ENCODE data around the gene CHST8.

CHST8 gene

GRCh38 chr19:33686262-33686661 lies 64.5 kb downstream of the CHST8 start:
- Histone ChIP-seq H2AFZ (ENCODE audit: low read depth, low read length) (no peak overlapping the region), H3K79me1 (replicated peaks; ENCODE audit: low read length, poor library complexity, severe bottlenecking) (no peaks in the 10 kb centered on the region), H4K8ac (ENCODE audit: low read length) (no peak overlapping the region)

GRCh38 chr19:33686687-33687480 lies 65.1 kb downstream of the CHST8 start:
- H2BK12ac ChIP-seq (ENCODE audit: low read length in 2 of 2) = no peak overlapping the region
- no peak overlapping the region for H3K23ac ChIP-seq (ENCODE audit: low read length in 2 of 2)
- H3K27me3 ChIP-seq (ENCODE audit: control insufficient read depth in 1 of 2, insufficient read depth in 1 of 2, low read length in 2 of 2) = peaks cover 16 to 52% of the 10 kb centered on the region in 2 experiments
- H3K4me1 ChIP-seq (ENCODE audit: control insufficient read depth, insufficient read depth, low read depth, low read length) = no peaks in the 10 kb centered on the region
- H2BK5ac ChIP-seq (ENCODE audit: low read depth, low read length, poor library complexity, severe bottlenecking) = no peak overlapping the region
- H2BK120ac ChIP-seq (ENCODE audit: low read depth, low read length) = no peak overlapping the region
- H3K14ac ChIP-seq (ENCODE audit: low read length in 2 of 2) = no peak overlapping the region
- H3K79me1 ChIP-seq (replicated peaks; ENCODE audit: low read length, poor library complexity, severe bottlenecking) = no peaks in the 10 kb centered on the region
- 76% methylated on average over 24 of the region's 24 CpGs for WGBS
- H3K4ac ChIP-seq (ENCODE audit: low read depth in 1 of 2, low read length in 2 of 2) = no peak overlapping the region
- no peak overlapping the region for H3K9ac ChIP-seq (ENCODE audit: low read length)
- no peak overlapping the region for H2AFZ ChIP-seq (ENCODE audit: low read depth, low read length)
- no peak overlapping the region for H2BK15ac ChIP-seq (ENCODE audit: low read depth, poor library complexity, severe bottlenecking)
- H3K4me2 ChIP-seq (ENCODE audit: low read length, poor library complexity, severe bottlenecking) = no peak overlapping the region
- no peak for DNase-seq
- no peak overlapping the region for H3K27ac ChIP-seq (ENCODE audit: low read length, poor library complexity, severe bottlenecking)
- H4K91ac ChIP-seq (ENCODE audit: low read length) = no peak overlapping the region
- H3K36me3 ChIP-seq (ENCODE audit: control insufficient read depth in 1 of 2, insufficient read depth in 2 of 2, low read depth in 1 of 2, low read length in 2 of 2) = no peaks in the 10 kb centered on the region
- no peak overlapping the region for H2AK5ac ChIP-seq (ENCODE audit: low read length, severe bottlenecking)
- H3K18ac ChIP-seq (ENCODE audit: low read depth in 1 of 2, low read length in 2 of 2) = no peak overlapping the region
- no peak overlapping the region for H4K8ac ChIP-seq (ENCODE audit: low read length)
- H3K9me3 ChIP-seq (ENCODE audit: control insufficient read depth, low read length) = no peaks in the 10 kb centered on the region
- no peak overlapping the region for H3K4me3 ChIP-seq (ENCODE audit: insufficient read depth in 1 of 2, low read depth in 1 of 2, low read length in 2 of 2)

More at GRCh38 chr19:33686262-33686661, 64.5 kb downstream of the CHST8 start:
- Histone ChIP-seq H3K4me2 (ENCODE audit: low read length, poor library complexity, severe bottlenecking) (no peak overlapping the region), H3K14ac (ENCODE audit: low read length in 2 of 2) (no peak overlapping the region), H3K9me3 (ENCODE audit: control insufficient read depth, low read length) (no peaks in the 10 kb centered on the region), H3K36me3 (ENCODE audit: control insufficient read depth in 1 of 2, insufficient read depth in 2 of 2, low read depth in 1 of 2, low read length in 2 of 2) (no peaks in the 10 kb centered on the region), H2BK15ac (ENCODE audit: low read depth, poor library complexity, severe bottlenecking) (no peak overlapping the region), H3K4ac (ENCODE audit: low read depth in 1 of 2, low read length in 2 of 2) (no peak overlapping the region), H3K9ac (ENCODE audit: low read length) (no peak overlapping the region), H3K4me1 (ENCODE audit: control insufficient read depth, insufficient read depth, low read depth, low read length) (no peaks in the 10 kb centered on the region), H2BK12ac (ENCODE audit: low read length in 2 of 2) (no peak overlapping the region), H3K23ac (ENCODE audit: low read length in 2 of 2) (no peak overlapping the region), H4K91ac (ENCODE audit: low read length) (no peak overlapping the region), H3K27ac (ENCODE audit: low read length, poor library complexity, severe bottlenecking) (no peak overlapping the region), H3K4me3 (ENCODE audit: insufficient read depth in 1 of 2, low read depth in 1 of 2, low read length in 2 of 2) (no peak overlapping the region), H2BK120ac (ENCODE audit: low read depth, low read length) (no peak overlapping the region), H3K18ac (ENCODE audit: low read depth in 1 of 2, low read length in 2 of 2) (no peak overlapping the region), H2BK5ac (ENCODE audit: low read depth, low read length, poor library complexity, severe bottlenecking) (no peak overlapping the region), H3K27me3 (ENCODE audit: control insufficient read depth in 1 of 2, insufficient read depth in 1 of 2, low read length in 2 of 2) (peaks cover 16 to 49% of the 10 kb centered on the region in 2 experiments), H2AK5ac (ENCODE audit: low read length, severe bottlenecking) (no peak overlapping the region)
- DNase-seq = no peak
- WGBS = 78% methylated on average over 8 of the region's 8 CpGs

GRCh38 chr19:33687481-33688170 lies 65.9 kb downstream of the CHST8 start:
- Histone ChIP-seq H3K27ac (ENCODE audit: low read length, poor library complexity, severe bottlenecking) (no peak overlapping the region), H3K18ac (ENCODE audit: low read depth in 1 of 2, low read length in 2 of 2) (no peak overlapping the region), H3K4ac (ENCODE audit: low read depth in 1 of 2, low read length in 2 of 2) (no peak overlapping the region), H3K4me3 (ENCODE audit: insufficient read depth in 1 of 2, low read depth in 1 of 2, low read length in 2 of 2) (no peak overlapping the region), H3K4me1 (ENCODE audit: control insufficient read depth, insufficient read depth, low read depth, low read length) (no peaks in the 10 kb centered on the region), H3K4me2 (ENCODE audit: low read length, poor library complexity, severe bottlenecking) (no peak overlapping the region), H4K8ac (ENCODE audit: low read length) (no peak overlapping the region), H3K23ac (ENCODE audit: low read length in 2 of 2) (no peak overlapping the region), H2BK15ac (ENCODE audit: low read depth, poor library complexity, severe bottlenecking) (no peak overlapping the region), H2BK5ac (ENCODE audit: low read depth, low read length, poor library complexity, severe bottlenecking) (no peak overlapping the region), H2BK120ac (ENCODE audit: low read depth, low read length) (no peak overlapping the region), H3K27me3 (ENCODE audit: control insufficient read depth in 1 of 2, insufficient read depth in 1 of 2, low read length in 2 of 2) (peaks cover 16 to 50% of the 10 kb centered on the region in 2 experiments), H3K79me1 (replicated peaks; ENCODE audit: low read length, poor library complexity, severe bottlenecking) (no peaks in the 10 kb centered on the region), H3K9ac (ENCODE audit: low read length) (no peak overlapping the region), H2AFZ (ENCODE audit: low read depth, low read length) (no peak overlapping the region), H2AK5ac (ENCODE audit: low read length, severe bottlenecking) (no peak overlapping the region), H2BK12ac (ENCODE audit: low read length in 2 of 2) (no peak overlapping the region), H4K91ac (ENCODE audit: low read length) (no peak overlapping the region), H3K9me3 (ENCODE audit: control insufficient read depth, low read length) (no peaks in the 10 kb centered on the region), H3K14ac (ENCODE audit: low read length in 2 of 2) (no peak overlapping the region), H3K36me3 (ENCODE audit: control insufficient read depth in 1 of 2, insufficient read depth in 2 of 2, low read depth in 1 of 2, low read length in 2 of 2) (no peaks in the 10 kb centered on the region)
- DNase-seq = no peak
- WGBS = 63% methylated on average over 11 of the region's 17 CpGs

DNA sequence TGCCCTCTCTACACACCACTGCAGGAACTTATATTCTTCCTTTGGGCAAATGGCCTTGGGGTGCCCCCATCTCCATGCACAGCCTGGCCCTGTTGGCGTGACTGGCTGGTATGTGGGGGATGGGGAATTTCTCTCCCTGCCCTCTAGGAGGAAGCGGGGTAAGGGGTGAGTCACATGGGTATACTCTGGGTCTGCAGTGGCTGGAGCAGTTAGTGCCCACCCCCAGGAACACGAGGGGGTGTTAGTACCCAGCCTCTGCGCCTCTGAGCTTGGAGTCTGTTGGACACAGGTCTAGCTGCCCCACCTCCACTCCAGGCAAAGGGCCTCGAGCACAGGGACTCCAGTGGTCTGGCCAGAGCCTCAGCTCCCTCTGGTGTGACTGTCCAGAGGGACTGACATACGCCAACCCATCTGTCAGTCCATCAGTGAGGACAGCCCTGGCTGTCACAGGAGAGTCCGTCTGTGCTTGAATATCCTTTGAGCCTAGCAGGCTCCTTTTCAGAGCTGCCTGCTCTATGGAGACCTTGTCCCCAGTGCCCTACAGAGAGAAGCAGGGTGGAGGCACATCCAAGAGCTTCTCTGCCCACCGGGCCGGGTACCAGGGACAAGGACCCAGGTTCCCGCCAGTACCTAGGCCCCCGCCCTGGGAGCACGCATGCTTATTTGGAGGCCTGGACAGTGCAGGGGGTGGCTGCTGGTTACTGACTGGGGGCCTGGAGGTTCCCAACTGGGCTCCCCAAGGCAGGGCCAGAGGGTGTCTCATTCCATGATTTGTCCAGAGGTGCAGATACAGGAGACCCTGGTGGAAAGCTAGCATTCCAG lies 66.6 kb downstream of the CHST8 start:
- no peak overlapping the region for H3K27ac ChIP-seq (ENCODE audit: low read length, poor library complexity, severe bottlenecking)
- no peak overlapping the region for H2AFZ ChIP-seq (ENCODE audit: low read depth, low read length)
- H3K4me3 ChIP-seq (ENCODE audit: insufficient read depth in 1 of 2, low read depth in 1 of 2, low read length in 2 of 2) = no peak overlapping the region
- DNase-seq = no peak
- H4K8ac ChIP-seq (ENCODE audit: low read length) = no peak overlapping the region
- H3K18ac ChIP-seq (ENCODE audit: low read depth in 1 of 2, low read length in 2 of 2) = no peak overlapping the region
- no peak overlapping the region for H3K4me2 ChIP-seq (ENCODE audit: low read length, poor library complexity, severe bottlenecking)
- H4K91ac ChIP-seq (ENCODE audit: low read length) = no peak overlapping the region
- H3K36me3 ChIP-seq (ENCODE audit: control insufficient read depth in 1 of 2, insufficient read depth in 2 of 2, low read depth in 1 of 2, low read length in 2 of 2) = no peaks in the 10 kb centered on the region
- H3K9ac ChIP-seq (ENCODE audit: low read length) = no peak overlapping the region
- WGBS = 74% methylated on average over 12 of the region's 12 CpGs
- H3K23ac ChIP-seq (ENCODE audit: low read length in 2 of 2) = no peak overlapping the region
- no peak overlapping the region for H2BK5ac ChIP-seq (ENCODE audit: low read depth, low read length, poor library complexity, severe bottlenecking)
- H3K9me3 ChIP-seq (ENCODE audit: control insufficient read depth, low read length) = no peaks in the 10 kb centered on the region
- H3K4ac ChIP-seq (ENCODE audit: low read depth in 1 of 2, low read length in 2 of 2) = no peak overlapping the region
- H2AK5ac ChIP-seq (ENCODE audit: low read length, severe bottlenecking) = no peak overlapping the region
- H3K14ac ChIP-seq (ENCODE audit: low read length in 2 of 2) = no peak overlapping the region
- no peak overlapping the region for H2BK12ac ChIP-seq (ENCODE audit: low read length in 2 of 2)
- no peak overlapping the region for H2BK15ac ChIP-seq (ENCODE audit: low read depth, poor library complexity, severe bottlenecking)
- no peaks in the 10 kb centered on the region for H3K79me1 ChIP-seq (replicated peaks; ENCODE audit: low read length, poor library complexity, severe bottlenecking)
- peaks cover 16 to 47% of the 10 kb centered on the region in 2 experiments for H3K27me3 ChIP-seq (ENCODE audit: control insufficient read depth in 1 of 2, insufficient read depth in 1 of 2, low read length in 2 of 2)
- no peaks in the 10 kb centered on the region for H3K4me1 ChIP-seq (ENCODE audit: control insufficient read depth, insufficient read depth, low read depth, low read length)
- no peak overlapping the region for H2BK120ac ChIP-seq (ENCODE audit: low read depth, low read length)
